HepG2 (cell line): ENCODE results near the gene CISH. TPM values are rescaled to one million over a fixed set of nuclear protein-coding genes. Genes with fewer than 3 reads are reported as not detected.

Experiments used
- AHDC1 ChIP-seq: sonication (generic); formaldehyde crosslinking; IDR thresholded peaks from 2 replicates; pipeline ENCODE4 v1.5.1; 2020; ENCODE audit warnings: mild to moderate bottlenecking, missing genetic modification reagents, borderline replicate concordance
- ARID3A ChIP-seq: IDR thresholded peaks from 2 replicates; pipeline ENCODE4 v1.6.1; 2012; ENCODE audit warnings: low read depth, low read length, improper control_type of control experiment
- KAT7 ChIP-seq: IDR thresholded peaks from 2 replicates; pipeline ENCODE4 v1.6.1; 2018; ENCODE audit warnings: borderline replicate concordance, missing compliant biosample characterization
- KAT8 ChIP-seq: IDR thresholded peaks from 2 replicates; pipeline ENCODE4 v1.6.1; 2016; ENCODE audit warnings: missing genetic modification reagents, missing compliant biosample characterization
- KLF16 ChIP-seq, 2 experiments: sonication (generic) in 1 of 2; formaldehyde crosslinking in 1 of 2; IDR thresholded peaks; 2 replicates each; pipeline versions ENCODE4 v1.6.1 to v1.8.0; 2016 to 2023; ENCODE audit warnings: missing genetic modification reagents in 2 of 2, missing compliant biosample characterization in 1 of 2
- MAZ ChIP-seq, 2 experiments: sonication (generic) in 1 of 2; formaldehyde crosslinking in 1 of 2; IDR thresholded peaks; 2 replicates each; pipeline versions ENCODE4 v1.5.0 to v1.6.1; 2012 to 2020; ENCODE audit warnings: low read depth in 2 of 2, mild to moderate bottlenecking in 2 of 2, borderline replicate concordance in 1 of 2, improper control_type of control experiment in 1 of 2, low read length in 1 of 2, missing genetic modification reagents in 1 of 2, moderate library complexity in 1 of 2
- NFRKB ChIP-seq: fragments of 450-650 bp; IDR thresholded peaks from 2 replicates; pipeline ENCODE4 v1.6.1; 2017
- NFYC ChIP-seq: IDR thresholded peaks from 2 replicates; pipeline ENCODE4 v1.6.1; 2016; ENCODE audit warnings: missing genetic modification reagents, missing compliant biosample characterization
- STAG1 ChIP-seq: sonication (generic); formaldehyde crosslinking; IDR thresholded peaks from 2 replicates; pipeline ENCODE4 v1.4.0; 2020; ENCODE audit warnings: missing genetic modification reagents
- TEAD3 ChIP-seq: optimal IDR thresholded peaks from 2 replicates; pipeline ENCODE3; 2016; ENCODE audit warnings: borderline replicate concordance
- ZBTB2 ChIP-seq: sonication (generic); formaldehyde crosslinking; IDR thresholded peaks from 2 replicates; pipeline ENCODE4 v1.8.0; 2022; ENCODE audit warnings: low read depth, missing genetic modification reagents
- ZNF18 ChIP-seq: sonication (generic); formaldehyde crosslinking; IDR thresholded peaks from 2 replicates; pipeline ENCODE4 v1.8.0; 2022; ENCODE audit warnings: mild to moderate bottlenecking, missing genetic modification reagents; ENCODE audit not compliant: insufficient replicate concordance
- ZNF280B ChIP-seq: sonication (generic); formaldehyde crosslinking; IDR thresholded peaks from 2 replicates; pipeline ENCODE4 v1.5.0; 2020; ENCODE audit warnings: missing genetic modification reagents, mild to moderate bottlenecking, borderline replicate concordance
- ZNF367 ChIP-seq: sonication (generic); formaldehyde crosslinking; IDR thresholded peaks from 2 replicates; pipeline ENCODE4 v1.4.0; 2020; ENCODE audit warnings: missing genetic modification reagents, borderline replicate concordance
- ZNF441 ChIP-seq: sonication (generic); formaldehyde crosslinking; IDR thresholded peaks from 2 replicates; pipeline ENCODE4 v1.7.0; 2021; ENCODE audit warnings: missing genetic modification reagents, borderline replicate concordance
- ZNF737 ChIP-seq: sonication (generic); formaldehyde crosslinking; IDR thresholded peaks from 2 replicates; pipeline ENCODE4 v1.5.0; 2020; ENCODE audit warnings: missing genetic modification reagents, mild to moderate bottlenecking, borderline replicate concordance
- polyA plus RNA-seq, 8 experiments: library from polyadenylated mRNA; depleted of rRNA in 3 of 8; stranded (reverse) in 7 of 8; unstranded in 1 of 8; fragments of >200 nt; fragmentation: Illumina TruSeq in 4 of 8; extraction: Trizol in 4 of 8; gene quantifications; 2 replicates each; pipeline versions ENCODE4 v1.2.1 to v1.2.3, GENCODE V29; 2011 to 2016; ENCODE audit warnings: low read depth in 4 of 8, missing spikeins in 1 of 8, mixed read lengths in 1 of 8; ENCODE audit not compliant: insufficient read depth in 1 of 8
- total RNA-seq, 5 experiments: library from RNA; depleted of rRNA; stranded (reverse); fragments of >200 nt; fragmentation: Illumina TruSeq; extraction: Trizol; gene quantifications; 2 replicates each; pipeline ENCODE4 v1.2.3, GENCODE V29; 2016; ENCODE audit warnings: low read depth in 1 of 5

CISH gene
- total and polyA plus RNA-seq, 2 of the 13 experiments (the other 11 are each of a cell fraction or from before 2014, with no cell fraction given) = 0.91 to 1.5 TPM

GRCh38 chr3:50588759-50589433 is 22.7 kb downstream of the CISH start (continued):
- TF ChIP-seq STAG1 (peak; percentile 4; the same call in 1 of the 2 replicates), ZNF18 (CRISPR knock-in tag) (no peak), NFRKB (no peak), KAT8 (CRISPR knock-in tag) (0 out of 2 replicates have a peak, but pooled peaks have one; percentile 35), KLF16 (CRISPR knock-in tag; IDR thresholded peaks at IDR 0.05) (peak in 1 of 2 experiments; percentile 27; a peak in 1 of 4 replicates), KAT7 (CRISPR knock-in tag) (peak; percentile 10), AHDC1 (CRISPR knock-in tag) (peak; percentile 65; the same call in 1 of the 2 replicates), ZNF367 (CRISPR knock-in tag) (no peak), ZNF737 (peak; percentile 11; the same call in 1 of the 2 replicates), NFYC (0 out of 2 replicates have a peak, but pooled peaks have one; percentile 6), ZBTB2 (CRISPR knock-in tag) (no peak), TEAD3 (CRISPR knock-in tag) (peak; percentile 51), MAZ (IDR thresholded peaks at IDR 0.05; ENCODE audit: borderline replicate concordance, low read depth, low read length) (no peak), MAZ (CRISPR knock-in tag; IDR thresholded peaks at IDR 0.05; ENCODE audit: low read depth) (peak; percentile 22; the same call in 1 of the 2 replicates), ARID3A (peak; percentile 90), ZNF280B (CRISPR knock-in tag) (no peak), ZNF441 (no peak)
